ENCODE data around the gene JPH4. TPM values are rescaled to one million over a fixed set of nuclear protein-coding genes. Genes with fewer than 3 reads are reported as not detected.
"Not testable (repeated sequence)": the region's sequence is repeated elsewhere in the genome, so short reads cannot be mapped to it uniquely, and the experiment has no call there.

Gene JPH4
- total RNA-seq, 1 donor from 2014 or later, result 5.1 TPM

DNA sequence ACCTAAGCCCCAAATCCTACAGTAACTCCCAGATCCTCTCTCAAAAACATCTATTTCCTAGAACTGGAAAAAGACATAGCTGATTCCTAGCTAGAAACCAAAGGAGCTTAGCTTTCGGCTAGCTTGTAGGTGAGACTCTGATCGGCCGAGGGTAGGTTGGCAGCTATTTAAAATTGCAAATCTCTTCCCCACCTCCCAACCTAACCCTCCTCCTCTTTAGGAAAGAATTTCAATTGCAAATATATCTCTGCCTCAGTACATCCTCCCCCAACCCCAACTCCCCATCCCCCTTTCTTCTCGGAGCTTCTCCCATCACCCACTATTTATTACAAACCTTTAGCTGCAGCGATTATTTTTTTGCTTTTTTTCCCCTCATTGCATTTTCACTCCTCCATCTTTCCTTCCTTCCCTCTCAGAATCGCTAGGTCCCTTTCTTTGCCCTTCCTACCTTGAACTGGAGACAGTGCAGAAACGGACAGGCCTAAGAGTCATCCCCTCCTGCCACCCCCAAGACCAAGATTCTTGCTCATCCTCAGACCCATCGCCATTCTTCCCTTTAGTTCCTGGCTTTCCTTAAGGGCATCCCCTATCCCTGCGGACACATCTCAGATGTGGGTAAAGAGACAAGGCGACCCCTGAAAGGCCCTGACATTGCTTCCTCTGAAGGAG is 40.4 kb downstream of the JPH4 start:
- TF ChIP-seq CTCF (IDR thresholded peaks at IDR 0.05), result no peak
- no peak for ATAC-seq
- Histone ChIP-seq H3K27ac (no peak overlapping the region), H3K9me3 (no peaks in the 10 kb centered on the region), H3K27me3 (ENCODE audit: low read depth) (no peaks in the 10 kb centered on the region), H3K36me3 (no peaks in the 10 kb centered on the region), H3K4me3 (no peak overlapping the region), H3K4me1 (no peaks in the 10 kb centered on the region)
- intact Hi-C loops (cut with DNase I), result no loop called here
- no peak for DNase-seq

DNA sequence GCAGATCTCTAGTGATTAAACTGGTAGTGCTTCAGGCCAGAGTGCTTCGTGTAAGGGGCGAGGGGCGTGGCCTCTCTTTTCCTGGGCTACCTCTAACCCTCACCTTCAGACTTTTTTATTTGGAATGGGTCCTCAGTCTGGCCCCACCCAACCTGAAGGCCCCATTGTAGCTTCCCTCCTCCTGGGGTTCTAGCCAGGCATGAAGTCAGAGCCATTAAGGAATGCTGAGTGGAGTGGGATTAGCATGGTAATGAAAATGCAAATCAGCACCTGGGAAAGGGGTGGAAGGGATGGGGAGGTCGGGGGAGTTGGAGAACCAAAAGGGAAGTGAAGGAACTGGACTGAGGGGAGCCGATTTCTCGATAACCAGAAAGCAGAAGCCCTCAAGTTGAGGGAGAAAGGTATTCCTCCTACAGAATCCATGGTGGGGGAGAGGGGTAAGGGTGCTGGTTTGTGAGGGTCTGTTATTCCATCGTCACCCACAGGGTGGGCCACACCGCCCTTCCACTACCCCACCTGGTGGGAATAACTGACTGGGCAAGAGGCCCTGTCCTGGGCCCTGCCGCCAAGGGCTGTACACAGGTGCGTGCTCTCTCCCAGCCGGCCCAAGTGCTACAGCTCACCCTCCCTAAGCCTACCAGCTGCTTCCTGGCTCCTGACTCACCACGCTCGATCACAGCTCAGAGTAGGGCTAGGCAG is 41.1 kb downstream of the JPH4 start:
- intact Hi-C loops (cut with DNase I), result no loop called here
- no peaks in the 10 kb centered on the region for H3K36me3 ChIP-seq
- DNase-seq (no peak), ATAC-seq (no peak)
- TF ChIP-seq CTCF (IDR thresholded peaks at IDR 0.05), result no peak
- H3K27ac ChIP-seq, result no peak overlapping the region
- no peaks in the 10 kb centered on the region for H3K9me3 ChIP-seq
- H3K4me3 ChIP-seq, result no peak overlapping the region
- H3K4me1 ChIP-seq, result no peaks in the 10 kb centered on the region
- H3K27me3 ChIP-seq (ENCODE audit: low read depth), result no peaks in the 10 kb centered on the region

- H3K4me1 ChIP-seq; DNase-seq; H3K9me3 ChIP-seq; H3K4me3 ChIP-seq; intact Hi-C loops (cut with DNase I); H3K27ac ChIP-seq; H3K27me3 ChIP-seq (ENCODE audit: low read depth); H3K36me3 ChIP-seq; ATAC-seq: not testable (repeated sequence)
These were observed 41.7 kb downstream of the JPH4 start for GRCh38 chr14:23536906-23537305.

- intact Hi-C loops (cut with DNase I), result no loop called here
- ATAC-seq (no peak), DNase-seq (no peak)
- Histone ChIP-seq H3K27ac (no peak overlapping the region), H3K9me3 (no peaks in the 10 kb centered on the region), H3K4me3 (no peak overlapping the region), H3K27me3 (ENCODE audit: low read depth) (no peaks in the 10 kb centered on the region), H3K36me3 (no peaks in the 10 kb centered on the region), H3K4me1 (no peaks in the 10 kb centered on the region)
- TF ChIP-seq CTCF (IDR thresholded peaks at IDR 0.05), result no peak
These were observed 42.1 kb downstream of the JPH4 start for GRCh38 chr14:23536494-23536893.

DNA sequence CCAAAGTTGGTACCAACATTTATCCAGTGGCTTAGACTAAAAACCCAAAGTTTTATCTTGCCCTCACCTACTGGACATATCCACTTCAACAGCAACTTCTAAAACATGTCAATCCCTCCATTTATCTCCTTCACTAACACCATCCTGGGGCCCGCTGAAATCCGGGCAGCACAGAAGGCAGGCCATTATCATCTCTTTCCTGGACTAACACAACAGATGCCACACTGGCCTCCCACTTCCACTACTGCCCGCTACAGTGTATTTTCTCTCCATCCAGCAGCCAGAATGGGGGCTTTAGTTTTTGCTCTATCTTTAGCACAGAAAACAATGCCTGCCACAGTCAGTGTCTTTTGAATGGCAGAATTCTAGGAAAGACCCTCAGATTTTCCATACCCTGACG is 42.6 kb downstream of the JPH4 start:
- Histone ChIP-seq H3K4me1 (peaks cover under 1% of the 10 kb centered on the region), H3K9me3 (no peaks in the 10 kb centered on the region), H3K36me3 (no peaks in the 10 kb centered on the region), H3K4me3 (no peak overlapping the region), H3K27ac (no peak overlapping the region), H3K27me3 (ENCODE audit: low read depth) (no peaks in the 10 kb centered on the region)
- ATAC-seq (no peak), DNase-seq (no peak)
- TF ChIP-seq CTCF (IDR thresholded peaks at IDR 0.05), result no peak
- intact Hi-C loops (cut with DNase I), result no loop called here
